ENCODE results near the gene CYP27C1. TPM values are rescaled to one million over a fixed set of nuclear protein-coding genes. Genes with fewer than 3 reads are reported as not detected.
"Not testable (repeated sequence)": the region's sequence is repeated elsewhere in the genome, so short reads cannot be mapped to it uniquely, and the experiment has no call there.

CYP27C1 gene
- total RNA-seq, 2 experiments from 2014 or later = not detected

DNA sequence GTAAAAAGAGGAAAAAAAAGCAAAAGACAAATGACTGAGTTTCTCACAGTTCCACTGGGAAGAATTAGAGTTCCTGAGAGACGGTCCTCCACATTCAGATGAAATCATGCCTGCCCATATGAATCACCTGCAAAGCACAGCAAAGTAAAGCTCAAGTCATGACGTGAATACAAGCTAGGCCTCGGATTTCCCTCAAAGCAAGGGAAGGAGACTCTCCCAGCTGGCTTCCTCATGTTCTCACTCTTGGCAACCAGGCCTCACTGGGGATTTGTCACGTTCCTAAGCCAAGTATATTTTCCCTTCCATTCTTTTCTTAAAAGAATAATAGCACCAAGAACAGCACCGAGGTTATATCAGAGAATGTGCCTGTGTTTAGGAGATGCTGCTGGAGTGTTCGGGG lies 47.0 kb downstream of the CYP27C1 start:
- no peak overlapping the region for H3K4me3 Mint-ChIP-seq
- ChIA-PET CTCF (interaction anchor here (1.9 kb wide), 1 partner anchor 106 kb away, joined by 8 read pairs; no protein-coding TSS in a partner anchor), POLR2A (no interaction called here)
- H3K36me3 Mint-ChIP-seq (ENCODE audit: low read depth) = no peaks in the 10 kb centered on the region
- H3K27ac Mint-ChIP-seq = no peak overlapping the region
- H3K4me1 Mint-ChIP-seq (ENCODE audit: low read depth) = no peaks in the 10 kb centered on the region
- ATAC-seq (no peak), DNase-seq (no peak)
- H3K9me3 Mint-ChIP-seq (ENCODE audit: insufficient read depth) = no peaks in the 10 kb centered on the region
- no peaks in the 10 kb centered on the region for H3K27me3 Mint-ChIP-seq (ENCODE audit: low read depth)

DNA sequence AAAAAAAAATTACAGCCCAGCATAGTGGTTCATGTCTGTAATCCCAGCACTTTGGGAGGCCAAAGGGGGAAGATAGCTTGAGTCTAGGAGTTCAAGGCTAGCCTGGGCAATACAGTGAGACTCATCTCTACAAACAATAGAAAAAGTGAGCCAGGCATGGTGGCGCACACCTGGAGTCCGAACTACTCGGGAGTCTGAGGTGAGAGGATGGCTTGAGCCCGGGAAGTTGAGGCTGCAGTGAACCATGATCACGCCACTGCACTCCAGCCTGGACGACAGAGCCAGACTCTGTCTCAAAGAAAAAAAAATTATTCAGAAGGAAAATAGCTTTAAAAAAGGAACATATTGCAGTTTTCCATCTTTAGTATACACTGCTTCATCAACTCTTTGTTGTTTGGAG lies 47.8 kb downstream of the CYP27C1 start:
- no peak for ATAC-seq
- POLR2A ChIA-PET = no interaction called here
- no peaks in the 10 kb centered on the region for H3K27me3 Mint-ChIP-seq (ENCODE audit: low read depth)
- no peak overlapping the region for H3K27ac Mint-ChIP-seq
- no peaks in the 10 kb centered on the region for H3K36me3 Mint-ChIP-seq (ENCODE audit: low read depth)
- CTCF ChIA-PET = interaction anchor here (1.9 kb wide), 1 partner anchor 105 kb away, joined by 8 read pairs; no protein-coding TSS in a partner anchor
- no peaks in the 10 kb centered on the region for H3K4me1 Mint-ChIP-seq (ENCODE audit: low read depth)
- no peak for DNase-seq
- H3K4me3 Mint-ChIP-seq = no peak overlapping the region
- no peaks in the 10 kb centered on the region for H3K9me3 Mint-ChIP-seq (ENCODE audit: insufficient read depth)

DNA sequence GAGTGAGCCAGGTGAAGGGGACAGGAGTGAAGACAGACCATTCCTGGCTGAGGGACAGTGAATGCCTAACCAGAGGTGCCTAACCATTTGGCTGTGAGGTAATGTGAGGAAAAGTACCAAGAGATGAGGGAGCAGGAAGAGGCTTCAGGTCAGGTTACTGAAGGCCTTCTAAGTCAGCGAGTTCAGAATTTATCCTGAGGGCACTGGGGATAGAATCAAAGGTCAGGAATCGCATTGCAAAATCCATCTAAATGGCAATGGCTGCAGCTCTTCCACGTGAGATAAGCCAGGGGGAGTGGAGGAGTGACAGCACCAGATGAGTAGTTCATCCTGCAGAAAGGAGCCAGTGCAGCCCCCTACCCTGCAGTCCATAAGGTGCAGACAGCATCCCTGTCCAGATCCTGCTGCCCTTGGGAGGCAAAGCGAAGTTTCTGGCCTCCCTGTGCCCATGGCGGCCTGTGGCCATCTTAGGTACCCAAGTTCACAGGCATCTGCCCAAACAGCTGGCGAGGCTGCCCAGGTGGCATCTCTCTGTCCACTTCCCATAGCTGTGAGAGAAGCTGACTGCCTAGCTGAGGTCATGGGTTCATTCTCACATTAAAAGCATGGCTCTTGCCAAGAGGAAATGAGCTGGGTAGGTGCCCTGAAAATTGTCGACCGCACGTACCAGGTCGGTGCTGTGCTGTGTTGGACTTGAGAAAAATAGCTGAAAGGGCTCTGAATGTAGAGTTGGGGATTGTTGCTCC lies 49.5 kb downstream of the CYP27C1 start:
- ATAC-seq (no peak), DNase-seq (no peak)
- H3K27ac Mint-ChIP-seq = no peak overlapping the region
- CTCF ChIA-PET = no interaction called here
- no peaks in the 10 kb centered on the region for H3K4me1 Mint-ChIP-seq (ENCODE audit: low read depth)
- no peaks in the 10 kb centered on the region for H3K27me3 Mint-ChIP-seq (ENCODE audit: low read depth)
- POLR2A ChIA-PET = interaction anchor here (0.5 kb wide), 1 partner anchor 172 kb away, joined by 3 read pairs; no protein-coding TSS in a partner anchor
- no peaks in the 10 kb centered on the region for H3K9me3 Mint-ChIP-seq (ENCODE audit: insufficient read depth)
- no peaks in the 10 kb centered on the region for H3K36me3 Mint-ChIP-seq (ENCODE audit: low read depth)
- no peak overlapping the region for H3K4me3 Mint-ChIP-seq

DNA sequence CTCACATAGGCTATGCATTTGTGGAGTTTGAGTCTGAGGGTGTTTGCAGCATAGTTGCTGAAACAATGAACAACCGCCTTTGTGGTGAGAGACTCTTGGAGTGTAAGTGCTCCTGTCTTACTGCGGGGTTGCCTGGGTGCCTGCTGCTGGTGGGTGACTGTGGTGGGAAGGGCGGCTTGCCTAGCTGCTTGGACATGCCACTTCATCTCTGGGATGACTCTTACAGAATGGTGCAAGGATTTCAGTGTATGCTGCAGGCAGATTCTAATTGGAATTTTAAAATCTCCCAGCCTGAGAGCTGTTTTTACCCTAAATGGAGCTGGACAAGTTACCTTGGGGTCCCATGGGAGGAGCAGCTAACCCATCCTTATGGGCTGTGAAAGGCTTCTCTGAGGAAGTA lies 50.1 kb downstream of the CYP27C1 start:
- Mint-ChIP-seq H3K4me1 (ENCODE audit: low read depth) (peaks cover 2% of the 10 kb centered on the region), H3K27me3 (ENCODE audit: low read depth) (no peaks in the 10 kb centered on the region), H3K36me3 (ENCODE audit: low read depth) (no peaks in the 10 kb centered on the region), H3K27ac (no peak overlapping the region), H3K9me3 (ENCODE audit: insufficient read depth) (no peaks in the 10 kb centered on the region), H3K4me3 (no peak overlapping the region)
- ATAC-seq = no peak
- ChIA-PET CTCF (no interaction called here), POLR2A (interaction anchor here (0.5 kb wide), 1 partner anchor 171 kb away, joined by 3 read pairs; no protein-coding TSS in a partner anchor)
- DNase-seq = no peak

DNA sequence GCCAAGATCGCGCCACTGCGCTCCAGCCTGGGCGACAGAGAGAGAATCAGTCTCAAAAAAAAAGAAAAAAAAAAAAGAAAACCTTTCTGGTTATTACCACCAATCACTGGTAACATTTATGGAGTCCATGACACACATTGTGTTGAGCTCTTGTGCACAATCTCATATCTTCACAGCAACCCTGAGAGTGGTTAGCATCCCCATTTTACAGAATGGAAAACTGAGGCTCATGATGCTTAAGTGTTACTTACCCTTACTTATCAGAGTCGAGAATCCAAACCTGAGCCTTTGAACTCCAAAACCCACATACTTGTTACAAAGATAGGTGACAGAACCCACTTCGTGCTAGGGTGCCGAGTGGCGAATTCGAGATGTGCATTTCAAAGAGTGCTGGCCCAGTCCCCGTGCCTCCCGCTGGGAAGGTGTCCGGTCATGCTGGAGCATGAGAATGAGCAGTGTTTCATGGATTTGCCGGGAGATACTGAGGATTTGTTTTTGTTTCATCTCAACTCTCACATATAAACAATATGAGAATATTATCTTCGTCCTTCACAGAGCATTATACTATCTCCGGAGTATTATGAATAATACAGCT lies 50.9 kb downstream of the CYP27C1 start:
- H3K27ac Mint-ChIP-seq = no peak overlapping the region
- no peaks in the 10 kb centered on the region for H3K27me3 Mint-ChIP-seq (ENCODE audit: low read depth)
- H3K4me3 Mint-ChIP-seq = no peak overlapping the region
- ATAC-seq (no peak), DNase-seq (no peak)
- CTCF ChIA-PET = no interaction called here
- POLR2A ChIA-PET = no interaction called here
- peaks cover 2% of the 10 kb centered on the region for H3K4me1 Mint-ChIP-seq (ENCODE audit: low read depth)
- no peaks in the 10 kb centered on the region for H3K36me3 Mint-ChIP-seq (ENCODE audit: low read depth)
- no peaks in the 10 kb centered on the region for H3K9me3 Mint-ChIP-seq (ENCODE audit: insufficient read depth)

DNA sequence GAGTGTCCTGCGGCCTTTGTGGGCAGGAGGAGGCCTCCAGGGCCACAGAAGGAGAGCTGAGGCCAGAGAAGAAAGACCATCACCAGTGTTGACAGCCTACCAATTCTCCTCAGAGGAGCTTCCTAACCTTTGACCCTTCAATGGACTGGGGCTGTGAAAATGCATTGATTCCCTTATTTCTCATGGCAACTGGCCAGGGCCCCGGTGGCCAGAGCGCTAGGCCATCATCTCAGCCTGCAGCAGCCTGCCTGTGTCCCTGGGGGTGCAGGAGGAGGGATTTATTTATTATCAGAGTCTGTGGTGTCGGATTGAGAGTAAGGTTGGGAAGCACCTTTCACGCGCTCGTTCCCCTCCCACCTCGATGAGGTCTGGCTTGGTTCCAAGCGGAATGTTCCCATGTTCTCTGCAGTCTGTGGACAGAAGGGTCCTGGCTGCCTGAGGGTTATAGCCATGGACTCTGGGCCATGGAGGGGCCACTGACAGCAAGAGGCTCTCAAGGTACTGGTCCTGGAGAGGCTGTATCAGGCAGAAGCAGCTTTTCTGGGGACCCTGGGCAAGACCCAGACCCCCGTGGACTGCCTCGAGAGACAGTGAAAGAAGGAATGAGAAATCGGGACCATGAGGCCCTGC lies 53.8 kb downstream of the CYP27C1 start:
- H3K4me1 Mint-ChIP-seq (ENCODE audit: low read depth) = peaks cover 2% of the 10 kb centered on the region
- ATAC-seq (no peak), DNase-seq (no peak)
- no peaks in the 10 kb centered on the region for H3K27me3 Mint-ChIP-seq (ENCODE audit: low read depth)
- H3K4me3 Mint-ChIP-seq = no peak overlapping the region
- no peak overlapping the region for H3K27ac Mint-ChIP-seq
- H3K36me3 Mint-ChIP-seq (ENCODE audit: low read depth) = no peaks in the 10 kb centered on the region
- no peaks in the 10 kb centered on the region for H3K9me3 Mint-ChIP-seq (ENCODE audit: insufficient read depth)
- ChIA-PET CTCF (no interaction called here), POLR2A (no interaction called here)

DNA sequence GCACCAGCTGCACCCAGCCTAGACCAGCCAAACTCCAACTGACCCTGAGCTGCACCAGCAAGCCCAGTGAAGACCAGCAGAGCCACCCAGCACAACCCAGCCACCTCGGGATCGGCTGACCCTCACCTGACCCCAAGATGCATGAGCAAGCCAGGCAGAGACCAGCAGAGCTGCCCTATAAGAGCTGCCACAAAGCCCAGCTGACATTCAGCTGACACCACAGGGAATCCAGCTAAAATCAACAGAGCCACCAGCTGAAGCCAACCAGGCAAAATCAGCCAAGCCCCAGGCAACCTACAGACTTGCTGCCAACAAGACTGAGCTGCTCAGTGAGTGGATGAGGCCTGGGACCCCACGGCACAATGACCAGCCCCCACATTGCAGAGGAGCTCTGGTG lies 54.6 kb downstream of the CYP27C1 start:
- Mint-ChIP-seq H3K27me3 (ENCODE audit: low read depth) (no peaks in the 10 kb centered on the region), H3K4me1 (ENCODE audit: low read depth) (peaks cover 2% of the 10 kb centered on the region), H3K27ac (no peak overlapping the region), H3K4me3 (no peak overlapping the region), H3K9me3 (ENCODE audit: insufficient read depth) (no peaks in the 10 kb centered on the region), H3K36me3 (ENCODE audit: low read depth) (no peaks in the 10 kb centered on the region)
- CTCF ChIA-PET = no interaction called here
- DNase-seq (no peak), ATAC-seq (no peak)
- POLR2A ChIA-PET = no interaction called here

DNA sequence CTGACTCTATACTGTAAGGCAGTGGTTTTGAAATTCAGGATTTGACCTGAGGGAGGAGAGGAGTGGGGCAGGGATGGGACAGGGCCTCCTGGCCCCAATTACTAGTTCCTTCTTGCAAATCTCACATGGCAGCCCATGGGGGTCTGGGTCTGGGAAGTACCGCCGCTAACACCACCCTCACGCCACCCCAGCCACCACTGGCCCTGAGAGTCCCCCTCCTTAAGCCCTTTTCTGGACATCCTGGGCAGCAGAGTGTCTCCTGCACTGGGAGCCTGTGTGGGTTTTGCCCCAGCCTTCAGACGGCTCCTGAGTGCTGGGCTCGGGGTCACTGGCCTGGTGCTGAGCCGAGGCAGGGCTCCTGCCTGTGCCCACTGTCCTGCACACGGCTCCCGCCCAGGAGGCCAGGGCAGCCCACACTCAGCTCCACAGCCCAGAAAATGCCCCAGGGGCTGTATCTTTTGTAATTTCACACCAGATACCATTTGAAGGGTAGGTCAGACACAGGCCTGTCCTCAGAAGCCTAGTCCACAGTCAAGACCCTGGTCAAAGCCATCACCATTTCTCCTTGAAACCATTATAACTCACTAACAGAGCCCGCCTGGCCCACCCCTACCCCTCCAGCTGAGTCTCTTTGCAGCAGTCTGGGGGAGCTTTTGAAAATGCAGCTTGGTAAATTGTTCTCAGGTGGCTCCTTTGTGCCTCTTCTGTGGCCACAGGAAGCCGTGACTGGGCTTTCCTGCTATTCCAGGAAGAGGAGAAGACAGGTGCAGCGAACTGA lies 55.1 kb downstream of the CYP27C1 start:
- H3K27me3 Mint-ChIP-seq (ENCODE audit: low read depth) = no peaks in the 10 kb centered on the region
- DNase-seq (no peak), ATAC-seq (no peak)
- peaks cover 2% of the 10 kb centered on the region for H3K4me1 Mint-ChIP-seq (ENCODE audit: low read depth)
- CTCF ChIA-PET = no interaction called here
- no peaks in the 10 kb centered on the region for H3K9me3 Mint-ChIP-seq (ENCODE audit: insufficient read depth)
- H3K36me3 Mint-ChIP-seq (ENCODE audit: low read depth) = no peaks in the 10 kb centered on the region
- POLR2A ChIA-PET = no interaction called here
- no peak overlapping the region for H3K27ac Mint-ChIP-seq
- H3K4me3 Mint-ChIP-seq = no peak overlapping the region

DNA sequence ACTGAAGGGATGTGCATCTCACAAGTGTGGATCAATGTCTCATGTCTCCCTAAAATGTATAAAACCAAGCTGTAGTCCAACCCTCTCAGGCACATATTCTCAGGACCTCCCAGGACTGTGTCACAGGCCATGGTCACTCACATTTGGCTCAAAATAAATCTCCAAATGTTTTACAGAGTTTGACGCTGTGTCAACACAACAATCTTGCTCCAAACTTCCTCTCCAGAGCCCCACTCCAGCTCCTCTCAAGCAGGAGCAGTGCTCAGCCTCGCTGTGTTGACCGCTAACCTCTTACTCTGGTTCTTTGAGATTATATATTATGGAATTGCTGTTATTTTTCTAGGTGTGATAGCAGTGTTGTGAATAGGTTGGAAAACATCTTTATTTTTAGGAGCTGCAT lies 56.2 kb downstream of the CYP27C1 start:
- Mint-ChIP-seq H3K9me3 (ENCODE audit: insufficient read depth) (no peaks in the 10 kb centered on the region), H3K27me3 (ENCODE audit: low read depth) (peaks cover 2% of the 10 kb centered on the region), H3K4me3 (no peak overlapping the region), H3K4me1 (ENCODE audit: low read depth) (peaks cover 2% of the 10 kb centered on the region), H3K36me3 (ENCODE audit: low read depth) (no peaks in the 10 kb centered on the region), H3K27ac (no peak overlapping the region)
- ChIA-PET CTCF (no interaction called here), POLR2A (no interaction called here)
- DNase-seq = no peak
- no peak for ATAC-seq

DNA sequence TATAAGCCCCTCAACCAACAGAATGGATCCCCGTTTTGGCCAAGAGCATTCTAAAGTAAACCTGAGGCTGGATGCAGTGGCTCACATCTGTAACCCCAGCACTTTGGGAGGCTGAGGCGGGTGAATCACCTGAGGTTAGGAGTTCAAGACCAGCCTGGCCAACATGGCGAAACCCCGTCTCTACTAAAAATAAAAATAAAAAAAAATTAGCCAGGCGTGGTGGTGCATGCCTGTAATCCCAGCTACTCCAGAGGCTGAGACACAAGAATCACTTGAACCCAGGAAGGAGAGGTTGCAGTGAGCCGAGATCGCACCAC lies 57.1 kb downstream of the CYP27C1 start:
- ATAC-seq; H3K4me3 Mint-ChIP-seq; H3K27me3 Mint-ChIP-seq (ENCODE audit: low read depth); H3K9me3 Mint-ChIP-seq (ENCODE audit: insufficient read depth); H3K4me1 Mint-ChIP-seq (ENCODE audit: low read depth); H3K36me3 Mint-ChIP-seq (ENCODE audit: low read depth); H3K27ac Mint-ChIP-seq; POLR2A ChIA-PET; DNase-seq: not testable (repeated sequence)
- CTCF ChIA-PET = interaction anchor here (0.7 kb wide), 1 partner anchor 501 kb away, joined by 3 read pairs; no protein-coding TSS in a partner anchor

DNA sequence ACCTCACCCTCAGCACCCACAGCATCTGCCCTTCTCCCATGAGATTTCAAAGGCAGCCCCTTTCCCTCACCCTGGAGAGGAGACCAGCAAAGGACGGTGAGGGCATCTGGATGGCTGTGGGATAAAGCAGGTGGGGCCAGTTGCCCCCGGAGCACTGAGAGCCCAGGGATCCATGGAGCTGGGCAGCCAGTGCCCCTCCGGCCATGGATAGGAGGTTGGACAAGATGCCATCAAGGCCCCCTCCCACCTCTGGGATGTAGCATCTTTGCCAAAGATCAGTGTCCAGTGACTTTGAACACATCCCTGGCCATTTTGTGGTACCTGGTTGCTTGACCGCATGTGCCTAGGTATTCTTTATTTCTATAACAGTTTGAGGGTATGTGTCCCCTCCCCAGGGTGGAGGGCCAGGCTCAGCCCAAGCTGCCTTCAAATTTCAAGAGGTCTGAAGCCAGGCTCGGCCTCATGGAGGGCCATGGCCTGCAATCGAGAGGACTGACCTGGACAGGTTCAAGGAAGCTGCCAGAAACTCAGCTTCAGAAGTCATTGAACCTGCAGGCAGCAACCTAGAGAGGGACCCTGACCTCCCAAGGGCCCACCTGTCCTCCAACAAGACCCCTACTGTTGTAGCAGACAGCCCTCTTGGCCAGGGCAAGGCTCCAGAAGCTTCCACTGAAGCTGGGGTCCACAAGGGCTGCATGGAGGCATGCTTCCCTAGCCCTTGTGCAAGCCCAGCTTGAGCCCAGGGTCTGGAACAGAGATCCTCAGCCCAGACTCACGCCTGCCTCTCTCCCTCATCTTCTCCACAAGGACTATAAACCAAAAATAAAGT lies 57.6 kb downstream of the CYP27C1 start:
- Mint-ChIP-seq H3K4me1 (ENCODE audit: low read depth) (peaks cover 2% of the 10 kb centered on the region), H3K9me3 (ENCODE audit: insufficient read depth) (no peaks in the 10 kb centered on the region), H3K27ac (no peak overlapping the region), H3K4me3 (no peak overlapping the region), H3K27me3 (ENCODE audit: low read depth) (peaks cover 2% of the 10 kb centered on the region), H3K36me3 (ENCODE audit: low read depth) (no peaks in the 10 kb centered on the region)
- ChIA-PET POLR2A (no interaction called here), CTCF (interaction anchor here (1.5 kb wide), 1 partner anchor 11 kb away, joined by 8 read pairs; no protein-coding TSS in a partner anchor)
- ATAC-seq = no peak
- no peak for DNase-seq

Data from activated CD8-positive, alpha-beta T cell treated with anti-CD3 and anti-CD28 coated beads, Interleukin-2, amount 10 ng/mL, durations not matched to agents 7 days and 5 days (primary cell).